ENCODE data around the gene CAMKMT. TPM values are rescaled to one million over a fixed set of nuclear protein-coding genes. Genes with fewer than 3 reads are reported as not detected.
"Not testable (repeated sequence)": the region's sequence is repeated elsewhere in the genome, so short reads cannot be mapped to it uniquely, and the experiment has no call there.

The CAMKMT gene
- polyA plus RNA-seq, 3 donors, result 4.7 to 7.8 (median 7.0) TPM

GRCh38 chr2:44372246-44372645 is 10.5 kb downstream of the CAMKMT start:
- no peaks in the 10 kb centered on the region for H3K79me2 ChIP-seq (ENCODE audit: insufficient read depth, low read length)
- H3K27me3 Mint-ChIP-seq (ENCODE audit: low read depth in 3 of 3), result peaks cover 0 to 4% (median 1%) of the 10 kb centered on the region in 3 donors
- H3K9me3 ChIP-seq (replicated peaks in 1 of 2; ENCODE audit: control insufficient read depth in 1 of 2, insufficient read depth in 1 of 2, low read length in 2 of 2), result no peaks in the 10 kb centered on the region
- no peak for DNase-seq
- H3K9ac ChIP-seq (ENCODE audit: insufficient read depth, low read length, poor library complexity, severe bottlenecking), result no peak overlapping the region
- H3K4me3 ChIP-seq (replicated peaks in 1 of 3; ENCODE audit: low read depth in 2 of 3, low read length in 3 of 3), result no peak overlapping the region
- no peaks in the 10 kb centered on the region for H3K4me1 ChIP-seq (ENCODE audit: control insufficient read depth in 1 of 2, insufficient read depth in 2 of 2, low read length in 2 of 2)
- TF ChIP-seq CTCF (IDR thresholded peaks at IDR 0.05), result no peak
- no peak overlapping the region for H3K27ac ChIP-seq (ENCODE audit: low read depth in 1 of 2, low read length in 2 of 2)
- no peaks in the 10 kb centered on the region for H3K9me3 Mint-ChIP-seq
- H3K27me3 ChIP-seq (ENCODE audit: control insufficient read depth in 2 of 2, insufficient read depth in 2 of 2, low read length in 2 of 2), result no peaks in the 10 kb centered on the region
- H4K20me1 ChIP-seq (ENCODE audit: insufficient read depth, low read length), result peaks cover 4% of the 10 kb centered on the region
- H3K4me2 ChIP-seq (replicated peaks; ENCODE audit: extremely low read depth, low read length, poor library complexity, severe bottlenecking), result no peak overlapping the region
- H3K4me1 Mint-ChIP-seq, result no peaks in the 10 kb centered on the region
- peaks cover 15 to 16% of the 10 kb centered on the region in 2 donors for H3K36me3 Mint-ChIP-seq
- 100% methylated on average over 1 of the region's 3 CpGs for WGBS (ENCODE audit: insufficient coverage)
- H3K27ac Mint-ChIP-seq, result no peak overlapping the region
- peaks cover 0 to 2% of the 10 kb centered on the region in 2 donors for H3K36me3 ChIP-seq (replicated peaks in 1 of 2; ENCODE audit: control insufficient read depth in 1 of 2, insufficient read depth in 2 of 2, low read length in 2 of 2)
- H3K4me3 Mint-ChIP-seq, result no peak overlapping the region
- no peak overlapping the region for H2AFZ ChIP-seq (ENCODE audit: insufficient read depth, low read depth, low read length, poor library complexity, severe bottlenecking)
- intact Hi-C loops (cut with micrococcal nuclease), result no loop called here

- no peak for TF ChIP-seq CTCF (IDR thresholded peaks at IDR 0.05)
- WGBS (ENCODE audit: insufficient coverage), result no CpG with 5 or more reads among the region's 2 CpGs
- intact Hi-C loops (cut with micrococcal nuclease), result no loop called here
These were observed 15.7 kb downstream of the CAMKMT start for GRCh38 chr2:44377486-44377885.

GRCh38 chr2:44385226-44385625 is 23.5 kb downstream of the CAMKMT start:
- H3K4me3 Mint-ChIP-seq; H3K27me3 ChIP-seq (ENCODE audit: control insufficient read depth in 2 of 2, insufficient read depth in 2 of 2, low read length in 2 of 2); DNase-seq; intact Hi-C loops (cut with micrococcal nuclease); H4K20me1 ChIP-seq (ENCODE audit: insufficient read depth, low read length); H3K36me3 ChIP-seq (replicated peaks in 1 of 2; ENCODE audit: control insufficient read depth in 1 of 2, insufficient read depth in 2 of 2, low read length in 2 of 2); H3K27ac Mint-ChIP-seq; H3K9ac ChIP-seq (ENCODE audit: insufficient read depth, low read length, poor library complexity, severe bottlenecking); H3K4me1 Mint-ChIP-seq; H3K27ac ChIP-seq (ENCODE audit: low read depth in 1 of 2, low read length in 2 of 2); H3K9me3 ChIP-seq (replicated peaks in 1 of 2; ENCODE audit: control insufficient read depth in 1 of 2, insufficient read depth in 1 of 2, low read length in 2 of 2); H2AFZ ChIP-seq (ENCODE audit: insufficient read depth, low read depth, low read length, poor library complexity, severe bottlenecking); H3K4me3 ChIP-seq (replicated peaks in 1 of 3; ENCODE audit: low read depth in 2 of 3, low read length in 3 of 3); H3K4me1 ChIP-seq (ENCODE audit: control insufficient read depth in 1 of 2, insufficient read depth in 2 of 2, low read length in 2 of 2); H3K27me3 Mint-ChIP-seq (ENCODE audit: low read depth in 3 of 3); H3K4me2 ChIP-seq (replicated peaks; ENCODE audit: extremely low read depth, low read length, poor library complexity, severe bottlenecking); H3K79me2 ChIP-seq (ENCODE audit: insufficient read depth, low read length): not testable (repeated sequence)
- Mint-ChIP-seq H3K9me3 (peaks cover 0 to 10% (median 4%) of the 10 kb centered on the region in 7 donors), H3K36me3 (peaks cover 22 to 27% of the 10 kb centered on the region in 2 donors)
- WGBS (ENCODE audit: insufficient coverage), result 100% methylated on average over 1 of the region's 2 CpGs

More at GRCh38 chr2:44377486-44377885, 15.7 kb downstream of the CAMKMT start:
- H3K27me3 Mint-ChIP-seq (ENCODE audit: low read depth in 3 of 3), result peaks cover 0 to 4% (median 0%) of the 10 kb centered on the region in 3 donors
- no peak overlapping the region for H3K4me3 Mint-ChIP-seq
- Histone ChIP-seq H3K36me3 (replicated peaks in 1 of 2; ENCODE audit: control insufficient read depth in 1 of 2, insufficient read depth in 2 of 2, low read length in 2 of 2) (peaks cover 1 to 2% of the 10 kb centered on the region in 2 donors), H3K4me2 (replicated peaks; ENCODE audit: extremely low read depth, low read length, poor library complexity, severe bottlenecking) (no peak overlapping the region), H3K27ac (ENCODE audit: low read depth in 1 of 2, low read length in 2 of 2) (no peak overlapping the region), H3K4me3 (replicated peaks in 1 of 3; ENCODE audit: low read depth in 2 of 3, low read length in 3 of 3) (no peak overlapping the region), H4K20me1 (ENCODE audit: insufficient read depth, low read length) (no peaks in the 10 kb centered on the region), H3K4me1 (ENCODE audit: control insufficient read depth in 1 of 2, insufficient read depth in 2 of 2, low read length in 2 of 2) (no peaks in the 10 kb centered on the region), H3K9me3 (replicated peaks in 1 of 2; ENCODE audit: control insufficient read depth in 1 of 2, insufficient read depth in 1 of 2, low read length in 2 of 2) (no peaks in the 10 kb centered on the region), H3K9ac (ENCODE audit: insufficient read depth, low read length, poor library complexity, severe bottlenecking) (no peak overlapping the region), H3K27me3 (ENCODE audit: control insufficient read depth in 2 of 2, insufficient read depth in 2 of 2, low read length in 2 of 2) (no peaks in the 10 kb centered on the region), H2AFZ (ENCODE audit: insufficient read depth, low read depth, low read length, poor library complexity, severe bottlenecking) (no peak overlapping the region), H3K79me2 (ENCODE audit: insufficient read depth, low read length) (no peaks in the 10 kb centered on the region)
- no peak for DNase-seq
- no peaks in the 10 kb centered on the region for H3K4me1 Mint-ChIP-seq
- peaks cover 21 to 24% of the 10 kb centered on the region in 2 donors for H3K36me3 Mint-ChIP-seq
- no peak overlapping the region for H3K27ac Mint-ChIP-seq
- H3K9me3 Mint-ChIP-seq, result peaks cover 0 to 2% (median 0%) of the 10 kb centered on the region in 7 donors
